Umbilical cord (tissue), 2 donors: ENCODE results near the gene KIF20A. TPM values are rescaled to one million over a fixed set of nuclear protein-coding genes. Genes with fewer than 3 reads are reported as not detected.
"Not testable (repeated sequence)": the region's sequence is repeated elsewhere in the genome, so short reads cannot be mapped to it uniquely, and the experiment has no call there.

Source experiments
- DNase-seq: peaks from one replicate; pipeline ENCODE4 v3.0.0-alpha.2; 2015; ENCODE audit warnings: low spot score
- total RNA-seq: library from RNA; depleted of rRNA; stranded (reverse); fragments of >200 nt; gene quantifications from one replicate; pipeline ENCODE4 v1.2.3, GENCODE V29; 2014; ENCODE audit warnings: low replicate concordance; ENCODE audit not compliant: insufficient read depth

KIF20A gene
- total RNA-seq = 6.0 TPM

DNA sequence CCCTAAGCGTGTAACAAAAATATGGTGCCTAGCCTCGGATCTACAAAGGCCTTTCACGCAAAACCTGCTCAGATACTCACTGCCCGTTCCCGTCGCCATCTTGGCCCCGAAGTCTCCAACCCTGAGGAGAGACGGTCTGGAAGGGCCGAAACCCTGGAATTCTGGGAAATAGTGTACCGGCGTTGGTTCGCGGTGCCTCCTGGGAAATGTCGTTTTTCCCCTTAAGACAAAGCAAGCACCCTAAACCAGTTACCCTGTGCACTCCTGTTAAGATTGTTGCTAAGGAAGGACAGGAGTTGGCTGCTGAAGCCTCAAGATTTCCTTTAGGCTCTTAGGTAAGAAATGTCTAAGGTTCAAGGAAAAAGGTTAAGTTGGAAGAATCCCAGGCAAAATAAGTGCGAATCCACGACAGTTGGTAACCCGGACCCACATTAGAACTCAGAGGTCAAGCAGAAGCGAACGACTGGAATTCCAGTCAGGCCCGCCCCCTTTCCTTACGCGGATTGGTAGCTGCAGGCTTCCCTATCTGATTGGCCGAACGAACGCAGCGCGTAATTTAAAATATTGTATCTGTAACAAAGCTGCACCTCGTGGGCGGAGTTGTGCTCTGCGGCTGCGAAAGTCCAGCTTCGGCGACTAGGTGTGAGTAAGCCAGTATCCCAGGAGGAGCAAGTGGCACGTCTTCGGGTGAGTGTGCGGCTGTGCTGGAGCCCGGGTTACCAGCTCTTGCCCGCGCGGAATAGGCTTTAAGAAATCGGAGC, at the start of gene KIF20A, which contains the start of gene BRD8:
Gene KIF20A (plus strand): TSS at position 597 of the 761 bp plus-strand sequence. CDS start 569 bp downstream, outside the sequence.
Gene BRD8 (minus strand): TSS at position 115 of the 761 bp plus-strand sequence. CDS start 16 bp downstream, at position 99.
- DNase-seq = peak; percentile 99

DNA sequence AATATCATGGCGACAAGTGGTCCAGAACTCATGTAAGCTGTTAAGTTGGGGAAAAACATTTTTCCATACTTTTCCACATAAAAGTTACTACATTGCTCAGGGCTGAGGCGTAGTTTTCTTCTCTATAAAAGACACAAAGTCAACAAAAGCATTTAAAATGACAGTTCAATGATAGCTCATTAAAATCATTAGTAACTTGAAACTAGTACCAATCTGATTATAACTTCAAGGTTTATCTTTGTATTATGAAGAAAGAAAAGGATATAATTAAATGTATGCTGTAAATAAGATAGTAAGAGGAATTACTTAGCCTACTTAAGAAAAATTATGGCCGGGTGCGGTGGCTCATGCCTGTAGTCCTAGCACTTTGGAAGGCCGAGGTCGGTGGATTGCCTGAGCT, 49.6 kb upstream of the KIF20A start:
- no peak for DNase-seq

DNA sequence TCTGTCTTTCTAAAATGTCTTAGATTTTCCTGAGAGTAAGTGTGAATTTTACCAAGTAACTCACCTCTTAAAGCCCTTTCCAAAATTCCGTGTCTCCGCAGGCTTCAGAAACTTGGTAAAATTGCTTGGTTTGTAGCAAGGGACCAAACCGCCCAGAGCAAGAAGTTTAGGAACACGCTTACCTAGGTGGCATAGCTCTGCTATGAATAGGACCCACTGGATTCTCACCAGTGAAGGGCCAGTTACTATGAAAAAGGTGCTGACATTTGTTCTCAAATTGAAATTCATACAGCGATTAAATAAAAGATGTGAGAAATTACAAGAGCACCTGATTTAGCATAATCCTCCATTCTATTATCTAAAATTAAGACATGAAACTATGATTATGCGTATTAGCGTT, 46.4 kb upstream of the KIF20A start:
- DNase-seq = no peak

- DNase-seq = peak; percentile 64
These were observed 39.7 kb upstream of the KIF20A start, which contains the start of gene NME5 for GRCh38 chr5:138138949-138139780. TSS of gene NME5 (minus strand) at chr5:138139428. CDS start at chr5:138138780, 648 bp downstream.

DNA sequence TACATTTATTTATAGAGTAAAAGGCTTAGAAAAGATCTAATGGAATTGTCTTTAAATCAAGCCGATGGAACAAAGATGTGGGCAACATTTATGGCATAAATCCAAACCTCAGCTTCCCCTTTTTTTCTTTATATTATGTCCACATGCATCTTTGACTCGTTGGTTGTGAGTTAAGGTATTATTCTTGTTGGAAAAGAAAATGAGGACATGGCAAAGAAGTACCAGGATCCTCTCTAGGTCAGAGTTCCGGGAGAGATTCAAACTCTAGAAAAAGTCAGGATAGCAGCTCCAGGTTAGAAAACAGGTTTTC, 39.2 kb upstream of the KIF20A start:
- DNase-seq = no peak

GRCh38 chr5:138140268-138140667, 38.6 kb upstream of the KIF20A start:
- peak; percentile 28 for DNase-seq

DNA sequence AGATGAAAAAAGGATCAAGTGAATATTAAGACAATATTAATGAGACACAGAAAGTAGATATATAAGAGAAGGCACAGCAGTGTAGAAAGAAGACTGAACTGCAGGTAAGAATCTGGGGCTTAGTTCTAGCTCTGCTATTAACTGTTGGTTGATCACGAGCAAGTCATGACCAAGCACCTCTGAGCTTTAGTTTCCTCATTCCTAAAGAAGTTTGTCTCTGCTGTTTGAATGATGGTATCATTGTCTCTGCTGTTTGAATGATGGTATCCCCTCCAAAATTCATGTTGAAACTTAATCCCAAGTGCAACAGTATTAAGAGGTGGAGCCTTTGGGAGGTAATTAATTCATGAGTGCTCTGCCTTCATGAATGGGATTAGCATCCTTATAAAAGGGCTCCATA, 37.2 kb upstream of the KIF20A start:
- DNase-seq = no peak

GRCh38 chr5:138143578-138143977, 35.3 kb upstream of the KIF20A start:
- DNase-seq = not testable (repeated sequence)

- peak; percentile 80 for DNase-seq
These were observed 30.1 kb upstream of the KIF20A start for GRCh38 chr5:138148811-138149210.

DNA sequence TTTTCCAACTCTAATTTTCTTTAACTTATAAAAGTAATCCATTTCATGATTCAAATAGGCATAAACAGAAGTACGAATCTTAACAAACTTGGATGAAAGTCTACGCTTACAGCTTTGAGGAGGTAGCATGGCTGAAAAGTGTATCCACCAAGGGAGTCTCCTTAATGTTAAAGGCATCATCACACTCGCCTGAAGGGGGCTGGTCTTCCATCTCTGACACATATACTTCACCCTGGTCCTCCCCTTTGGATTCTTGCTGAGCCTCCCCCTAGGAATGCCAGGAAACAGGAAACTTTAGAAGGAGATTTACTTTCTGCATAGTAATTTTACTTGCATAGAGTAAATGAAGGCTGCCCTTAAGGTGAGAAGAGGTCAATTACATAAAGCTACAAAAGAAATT, 29.4 kb upstream of the KIF20A start:
- no peak for DNase-seq

DNA sequence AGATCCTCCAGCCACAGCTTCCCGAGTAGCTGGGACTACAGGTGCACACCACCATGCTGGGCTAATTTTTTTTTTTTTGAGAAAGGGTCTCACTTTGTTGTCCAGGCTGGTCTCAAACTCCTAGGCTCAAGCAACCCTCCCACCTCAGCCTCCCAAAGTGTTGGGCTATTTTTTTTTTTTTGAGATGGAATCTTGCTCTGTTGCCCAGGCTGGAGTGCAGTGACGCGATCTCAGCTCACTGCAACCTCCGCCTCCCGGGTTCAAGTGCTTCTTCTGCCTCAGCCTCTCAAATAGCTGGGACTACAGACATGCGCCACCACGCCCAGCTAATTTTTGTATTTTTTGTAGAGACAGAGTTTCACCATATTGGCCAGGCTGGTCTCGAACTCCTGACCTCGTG, 22.9 kb upstream of the KIF20A start:
- DNase-seq = not testable (repeated sequence)

DNA sequence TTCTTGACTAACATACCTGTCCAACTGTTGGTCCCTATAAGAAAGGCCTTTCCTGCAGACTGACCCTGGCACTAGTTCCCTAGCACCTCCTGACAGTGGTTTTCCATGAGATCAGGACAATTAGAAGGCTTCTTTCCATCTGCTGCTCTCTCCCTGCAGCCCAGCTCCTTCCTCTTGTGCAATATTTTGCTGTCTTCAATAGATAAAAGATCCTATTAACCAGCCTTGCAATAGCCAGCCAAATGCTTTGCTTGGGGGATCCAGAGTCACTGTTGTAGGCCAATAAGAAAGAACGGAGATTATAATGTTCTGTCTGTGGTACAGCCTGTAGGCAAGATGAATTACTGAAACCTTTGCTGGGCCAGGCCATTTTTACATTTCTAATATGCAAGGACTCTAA, 21.3 kb upstream of the KIF20A start:
- DNase-seq = no peak

- DNase-seq = no peak
These were observed 19.2 kb upstream of the KIF20A start for GRCh38 chr5:138159666-138160065.

GRCh38 chr5:138160706-138161105, 18.2 kb upstream of the KIF20A start:
- DNase-seq = no peak

GRCh38 chr5:138163721-138164120, 15.2 kb upstream of the KIF20A start:
- DNase-seq = no peak

- DNase-seq = no peak
These were observed 9.8 kb upstream of the KIF20A start for GRCh38 chr5:138169124-138169523.

GRCh38 chr5:138170299-138170698, 8.6 kb upstream of the KIF20A start:
- DNase-seq = no peak

- peak; percentile 67 for DNase-seq
These were observed 884 bp upstream of the KIF20A start for GRCh38 chr5:138177941-138178515.

GRCh38 chr5:138179277-138179857, 455 bp downstream of the KIF20A start:
- DNase-seq = peak; percentile 5

- peak; percentile 69 for DNase-seq
These were observed 1.4 kb downstream of the KIF20A start for GRCh38 chr5:138180183-138180782.

- no peak for DNase-seq
These were observed 1.9 kb downstream of the KIF20A start for GRCh38 chr5:138180841-138181240.
